Measurements from ENCODE around the gene ITGB1BP1. TPM values are rescaled to one million over a fixed set of nuclear protein-coding genes. Genes with fewer than 3 reads are reported as not detected.

The ITGB1BP1 gene
- polyA plus RNA-seq, 1 of the 3 experiments (the other 2 are of a cell fraction), result 56.6 TPM

DNA sequence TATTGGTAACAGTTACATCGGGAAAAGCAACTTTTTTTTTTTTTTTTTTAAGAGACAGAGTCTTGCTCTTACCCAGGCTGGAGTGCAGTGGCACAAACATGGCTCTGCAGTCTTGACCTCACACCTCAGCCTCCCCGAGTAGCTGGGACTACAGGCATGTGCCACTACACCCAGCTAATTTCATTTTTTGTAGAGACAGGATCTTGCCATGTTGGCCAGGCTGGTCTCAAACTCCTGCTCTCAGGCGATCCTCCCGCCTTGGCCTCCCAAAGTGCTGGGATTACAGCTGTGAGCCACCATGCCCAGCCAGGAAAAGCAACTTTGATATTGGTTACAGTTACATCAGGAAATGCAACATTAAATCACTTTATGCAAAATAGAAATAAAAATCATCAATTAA is 4.6 kb downstream of the ITGB1BP1 start:
- no peaks in the 10 kb centered on the region for H3K9me2 ChIP-seq
- no peak overlapping the region for H3K9ac ChIP-seq
- CTCF ChIA-PET, result interaction anchor here (0.7 kb wide), 1 partner anchor 279 kb away, joined by 3 read pairs; no protein-coding TSS in a partner anchor
- H3F3A ChIP-seq (replicated peaks; ENCODE audit: insufficient read depth), result no peaks in the 10 kb centered on the region
- peaks cover 21% of the 10 kb centered on the region for H4K20me1 ChIP-seq (ENCODE audit: insufficient read depth)
- no peak overlapping the region for H3K27ac ChIP-seq (ENCODE audit: low read depth in 2 of 2, low read length in 1 of 2)
- H3K4me3 ChIP-seq (ENCODE audit: low read depth in 2 of 2, low read length in 1 of 2), result no peak overlapping the region
- WGBS (ENCODE audit: low lambda C conversion rate), result 90% methylated on average over 4 of the region's 4 CpGs
- TF ChIP-seq, protein P1, sequence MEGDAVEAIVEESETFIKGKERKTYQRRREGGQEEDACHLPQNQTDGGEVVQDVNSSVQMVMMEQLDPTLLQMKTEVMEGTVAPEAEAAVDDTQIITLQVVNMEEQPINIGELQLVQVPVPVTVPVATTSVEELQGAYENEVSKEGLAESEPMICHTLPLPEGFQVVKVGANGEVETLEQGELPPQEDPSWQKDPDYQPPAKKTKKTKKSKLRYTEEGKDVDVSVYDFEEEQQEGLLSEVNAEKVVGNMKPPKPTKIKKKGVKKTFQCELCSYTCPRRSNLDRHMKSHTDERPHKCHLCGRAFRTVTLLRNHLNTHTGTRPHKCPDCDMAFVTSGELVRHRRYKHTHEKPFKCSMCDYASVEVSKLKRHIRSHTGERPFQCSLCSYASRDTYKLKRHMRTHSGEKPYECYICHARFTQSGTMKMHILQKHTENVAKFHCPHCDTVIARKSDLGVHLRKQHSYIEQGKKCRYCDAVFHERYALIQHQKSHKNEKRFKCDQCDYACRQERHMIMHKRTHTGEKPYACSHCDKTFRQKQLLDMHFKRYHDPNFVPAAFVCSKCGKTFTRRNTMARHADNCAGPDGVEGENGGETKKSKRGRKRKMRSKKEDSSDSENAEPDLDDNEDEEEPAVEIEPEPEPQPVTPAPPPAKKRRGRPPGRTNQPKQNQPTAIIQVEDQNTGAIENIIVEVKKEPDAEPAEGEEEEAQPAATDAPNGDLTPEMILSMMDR (IDR thresholded peaks at IDR 0.05), result no peak
- TF ChIP-seq NFIC (IDR thresholded peaks at IDR 0.05; ENCODE audit: borderline replicate concordance), result no peak
- TF ChIP-seq POLR2AphosphoS5 (IDR thresholded peaks at IDR 0.05; ENCODE audit: low read depth, low read length), result no peak
- no peak for TF ChIP-seq SMC3 (IDR thresholded peaks at IDR 0.05; ENCODE audit: low read depth, low read length)
- TF ChIP-seq RXRA (IDR thresholded peaks at IDR 0.05; ENCODE audit: borderline replicate concordance, low read depth), result no peak
- TF ChIP-seq FOXM1 (IDR thresholded peaks at IDR 0.05; ENCODE audit: low read depth), result no peak
- no peak for TF ChIP-seq EP300 (IDR thresholded peaks at IDR 0.05; ENCODE audit: borderline replicate concordance in 1 of 2, low read depth in 1 of 2, low read length in 1 of 2)
- no peak for TF ChIP-seq FOSL2 (IDR thresholded peaks at IDR 0.05; ENCODE audit: borderline replicate concordance, low read depth)
- no peak for TF ChIP-seq GABPA (IDR thresholded peaks at IDR 0.05; ENCODE audit: low read depth)
- no peak for TF ChIP-seq MXI1 (IDR thresholded peaks at IDR 0.05; ENCODE audit: low read depth, low read length)
- TF ChIP-seq, protein P2, sequence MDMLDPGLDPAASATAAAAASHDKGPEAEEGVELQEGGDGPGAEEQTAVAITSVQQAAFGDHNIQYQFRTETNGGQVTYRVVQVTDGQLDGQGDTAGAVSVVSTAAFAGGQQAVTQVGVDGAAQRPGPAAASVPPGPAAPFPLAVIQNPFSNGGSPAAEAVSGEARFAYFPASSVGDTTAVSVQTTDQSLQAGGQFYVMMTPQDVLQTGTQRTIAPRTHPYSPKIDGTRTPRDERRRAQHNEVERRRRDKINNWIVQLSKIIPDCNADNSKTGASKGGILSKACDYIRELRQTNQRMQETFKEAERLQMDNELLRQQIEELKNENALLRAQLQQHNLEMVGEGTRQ (IDR thresholded peaks at IDR 0.05; ENCODE audit: borderline replicate concordance, low read depth, low read length), result no peak
- no peak for TF ChIP-seq TCF12 (IDR thresholded peaks at IDR 0.05)
- no peak for TF ChIP-seq EZH2phosphoT487 (IDR thresholded peaks at IDR 0.05; ENCODE audit: borderline replicate concordance, low read depth)
- no peak for TF ChIP-seq SIN3A (IDR thresholded peaks at IDR 0.05; ENCODE audit: borderline replicate concordance, low read depth, low read length)
- TF ChIP-seq RAD21 (IDR thresholded peaks at IDR 0.05; ENCODE audit: low read length), result no peak
- no peak for TF ChIP-seq RCOR1 (IDR thresholded peaks at IDR 0.05; ENCODE audit: low read length)
- no peak for TF ChIP-seq TAF1 (IDR thresholded peaks at IDR 0.05; ENCODE audit: borderline replicate concordance, low read depth, low read length)
- TF ChIP-seq, protein P3, sequence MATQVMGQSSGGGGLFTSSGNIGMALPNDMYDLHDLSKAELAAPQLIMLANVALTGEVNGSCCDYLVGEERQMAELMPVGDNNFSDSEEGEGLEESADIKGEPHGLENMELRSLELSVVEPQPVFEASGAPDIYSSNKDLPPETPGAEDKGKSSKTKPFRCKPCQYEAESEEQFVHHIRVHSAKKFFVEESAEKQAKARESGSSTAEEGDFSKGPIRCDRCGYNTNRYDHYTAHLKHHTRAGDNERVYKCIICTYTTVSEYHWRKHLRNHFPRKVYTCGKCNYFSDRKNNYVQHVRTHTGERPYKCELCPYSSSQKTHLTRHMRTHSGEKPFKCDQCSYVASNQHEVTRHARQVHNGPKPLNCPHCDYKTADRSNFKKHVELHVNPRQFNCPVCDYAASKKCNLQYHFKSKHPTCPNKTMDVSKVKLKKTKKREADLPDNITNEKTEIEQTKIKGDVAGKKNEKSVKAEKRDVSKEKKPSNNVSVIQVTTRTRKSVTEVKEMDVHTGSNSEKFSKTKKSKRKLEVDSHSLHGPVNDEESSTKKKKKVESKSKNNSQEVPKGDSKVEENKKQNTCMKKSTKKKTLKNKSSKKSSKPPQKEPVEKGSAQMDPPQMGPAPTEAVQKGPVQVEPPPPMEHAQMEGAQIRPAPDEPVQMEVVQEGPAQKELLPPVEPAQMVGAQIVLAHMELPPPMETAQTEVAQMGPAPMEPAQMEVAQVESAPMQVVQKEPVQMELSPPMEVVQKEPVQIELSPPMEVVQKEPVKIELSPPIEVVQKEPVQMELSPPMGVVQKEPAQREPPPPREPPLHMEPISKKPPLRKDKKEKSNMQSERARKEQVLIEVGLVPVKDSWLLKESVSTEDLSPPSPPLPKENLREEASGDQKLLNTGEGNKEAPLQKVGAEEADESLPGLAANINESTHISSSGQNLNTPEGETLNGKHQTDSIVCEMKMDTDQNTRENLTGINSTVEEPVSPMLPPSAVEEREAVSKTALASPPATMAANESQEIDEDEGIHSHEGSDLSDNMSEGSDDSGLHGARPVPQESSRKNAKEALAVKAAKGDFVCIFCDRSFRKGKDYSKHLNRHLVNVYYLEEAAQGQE (IDR thresholded peaks at IDR 0.05; ENCODE audit: low read depth, low read length), result no peak
- no peak for TF ChIP-seq JUND (IDR thresholded peaks at IDR 0.05)
- peaks cover 13 to 17% of the 10 kb centered on the region in 2 experiments; a peak in 3 of 4 replicates for H3K4me1 ChIP-seq (ENCODE audit: control insufficient read depth in 1 of 2, insufficient read depth in 2 of 2, low read depth in 1 of 2, low read length in 1 of 2)
- H3K4me2 ChIP-seq, result no peak overlapping the region
- DNase-seq, result no peak
- POLR2A ChIA-PET, result no interaction called here
- H3K79me2 ChIP-seq (ENCODE audit: insufficient read depth), result peaks cover 94% of the 10 kb centered on the region
- peaks cover 24 to 31% of the 10 kb centered on the region in 2 experiments for H3K36me3 ChIP-seq (replicated peaks in 1 of 2; ENCODE audit: control insufficient read depth in 1 of 2, insufficient read depth in 2 of 2, low read length in 1 of 2)
- H3K27me3 ChIP-seq (ENCODE audit: insufficient read depth), result no peaks in the 10 kb centered on the region
- H3K9me3 ChIP-seq, result no peaks in the 10 kb centered on the region
- H2AFZ ChIP-seq (ENCODE audit: low read depth), result no peak overlapping the region

Data from SK-N-SH (cell line).